ENCODE data around the gene TEX44. TPM values are rescaled to one million over a fixed set of nuclear protein-coding genes. Genes with fewer than 3 reads are reported as not detected.

The TEX44 gene
- total and polyA plus RNA-seq, 2 donors (not counting 1 experiment from before 2014, with no cell fraction given): not detected

GRCh38 chr2:231602859-231603467, 10.3 kb downstream of the TEX44 start:
- no peak overlapping the region for H3K4me2 ChIP-seq (replicated peaks; ENCODE audit: low read depth, low read length, poor library complexity, severe bottlenecking)
- Mint-ChIP-seq H3K4me1 (peaks cover 31% of the 10 kb centered on the region), H3K4me3 (peak overlapping the region; percentile 81), H3K27me3 (no peaks in the 10 kb centered on the region), H3K27ac (peak overlapping the region; percentile 86), H3K9me3 (ENCODE audit: insufficient read depth) (no peaks in the 10 kb centered on the region)
- no peak overlapping the region for H2AFZ ChIP-seq (ENCODE audit: insufficient read depth, low read depth, low read length, poor library complexity, severe bottlenecking)
- intact Hi-C loops (cut with micrococcal nuclease): loop anchor here (5.0 kb wide), 1 partner anchor 376 kb away; no protein-coding TSS in a partner anchor
- H3K9me3 ChIP-seq (ENCODE audit: control extremely low read depth in 1 of 3, control insufficient read depth in 2 of 3, insufficient read depth in 1 of 3, low read length in 2 of 3): no peaks in the 10 kb centered on the region
- no peaks in the 10 kb centered on the region for H4K20me1 ChIP-seq (ENCODE audit: control insufficient read depth, insufficient read depth, low read length, poor library complexity, severe bottlenecking)
- no peaks in the 10 kb centered on the region for H3K79me2 ChIP-seq (ENCODE audit: control insufficient read depth, insufficient read depth, low read length)
- TF ChIP-seq CTCF (IDR thresholded peaks at IDR 0.05) (no peak), EZH2 (IDR thresholded peaks at IDR 0.05; ENCODE audit: borderline replicate concordance, insufficient read depth, low read depth, low read length, poor library complexity, severe bottlenecking) (no peak)
- DNase-seq: peak; percentile 21
- no peak for ATAC-seq (ENCODE audit: low read depth)
- ChIA-PET POLR2A (no interaction called here), CTCF (interaction anchor here (0.7 to 3.4 kb wide), 10 partner anchors 9 to 413 kb away, joined by 3 to 21 read pairs (median 10); no protein-coding TSS in a partner anchor)
- no peak overlapping the region for H3K4me3 ChIP-seq (ENCODE audit: control extremely low read depth in 1 of 5, extremely low read depth in 1 of 5, insufficient read depth in 1 of 5, low read depth in 2 of 5, low read length in 4 of 5)
- H3K27me3 ChIP-seq (replicated peaks in 1 of 4; ENCODE audit: control extremely low read depth in 1 of 4, control insufficient read depth in 3 of 4, insufficient read depth in 4 of 4, low read length in 3 of 4): no peaks in the 10 kb centered on the region
- no peak overlapping the region for H3K9ac ChIP-seq (ENCODE audit: low read length)
- peaks cover 17 to 25% of the 10 kb centered on the region in 2 donors for H3K4me1 ChIP-seq (ENCODE audit: control insufficient read depth in 2 of 2, insufficient read depth in 2 of 2, low read length in 2 of 2)
- no peak overlapping the region for H3K27ac ChIP-seq (ENCODE audit: low read length in 2 of 2)
- WGBS (ENCODE audit: insufficient coverage): 70% methylated on average over 3 of the region's 6 CpGs
- no peaks in the 10 kb centered on the region for H3K36me3 ChIP-seq (replicated peaks in 1 of 2; ENCODE audit: control extremely low read depth in 1 of 2, control insufficient read depth in 1 of 2, extremely low read depth in 1 of 2, insufficient read depth in 2 of 2, low read length in 1 of 2)

- POLR2A ChIA-PET: interaction anchor here (0.6 to 3.3 kb wide), 13 partner anchors 9 to 173 kb away, joined by 3 to 28 read pairs (median 9); partner anchors contain the start of genes NCL and PTMA
These were observed 11.5 kb downstream of the TEX44 start for GRCh38 chr2:231604101-231604684.

More at GRCh38 chr2:231604101-231604684, 11.5 kb downstream of the TEX44 start:
- Histone ChIP-seq H3K9ac (ENCODE audit: low read length) (peak overlapping the region; percentile 97), H3K36me3 (replicated peaks in 1 of 2; ENCODE audit: control extremely low read depth in 1 of 2, control insufficient read depth in 1 of 2, extremely low read depth in 1 of 2, insufficient read depth in 2 of 2, low read length in 1 of 2) (no peaks in the 10 kb centered on the region), H3K4me3 (ENCODE audit: control extremely low read depth in 1 of 5, extremely low read depth in 1 of 5, insufficient read depth in 1 of 5, low read depth in 2 of 5, low read length in 4 of 5) (peak overlapping the region in 4 of 5 experiments; percentile 45 to 65 (median 60)), H2AFZ (ENCODE audit: insufficient read depth, low read depth, low read length, poor library complexity, severe bottlenecking) (peak overlapping the region; percentile 64), H3K79me2 (ENCODE audit: control insufficient read depth, insufficient read depth, low read length) (no peaks in the 10 kb centered on the region), H3K27ac (ENCODE audit: low read length in 2 of 2) (peak overlapping the region; percentile 84 to 94), H3K27me3 (replicated peaks in 1 of 4; ENCODE audit: control extremely low read depth in 1 of 4, control insufficient read depth in 3 of 4, insufficient read depth in 4 of 4, low read length in 3 of 4) (no peaks in the 10 kb centered on the region), H4K20me1 (ENCODE audit: control insufficient read depth, insufficient read depth, low read length, poor library complexity, severe bottlenecking) (no peaks in the 10 kb centered on the region), H3K9me3 (ENCODE audit: control extremely low read depth in 1 of 3, control insufficient read depth in 2 of 3, insufficient read depth in 1 of 3, low read length in 2 of 3) (no peaks in the 10 kb centered on the region), H3K4me2 (replicated peaks; ENCODE audit: low read depth, low read length, poor library complexity, severe bottlenecking) (peak overlapping the region; percentile 93), H3K4me1 (ENCODE audit: control insufficient read depth in 2 of 2, insufficient read depth in 2 of 2, low read length in 2 of 2) (peaks cover 17 to 25% of the 10 kb centered on the region in 2 donors)
- intact Hi-C loops (cut with micrococcal nuclease): loop anchor here (1.0 to 5.0 kb wide), 6 partner anchors 8 to 377 kb away; partner anchors contain the start of genes NCL and PDE6D
- no peak for DNase-seq
- Mint-ChIP-seq H3K27ac (peak overlapping the region; percentile 86), H3K9me3 (ENCODE audit: insufficient read depth) (no peaks in the 10 kb centered on the region), H3K4me3 (peak overlapping the region; percentile 81), H3K4me1 (peaks cover 31% of the 10 kb centered on the region), H3K27me3 (no peaks in the 10 kb centered on the region)
- CTCF ChIA-PET: interaction anchor here (0.7 to 15.6 kb wide), 7 partner anchors 9 to 111 kb away, joined by 3 to 561 read pairs (median 7); no protein-coding TSS in a partner anchor
- peak; percentile 7 for ATAC-seq (ENCODE audit: low read depth)
- 5% methylated on average over 39 of the region's 40 CpGs for WGBS (ENCODE audit: insufficient coverage)
- no peak for TF ChIP-seq EZH2 (IDR thresholded peaks at IDR 0.05; ENCODE audit: borderline replicate concordance, insufficient read depth, low read depth, low read length, poor library complexity, severe bottlenecking)
- TF ChIP-seq CTCF (IDR thresholded peaks at IDR 0.05): no peak
